Right lobe of liver (tissue), 4 donors: ENCODE measurements around the gene B4GALT2.

Experiments
- CTCF ChIP-seq, 4 donors: fragments of 200-600 bp in 3 of 4; fragments of 450-650 bp in 1 of 4; IDR thresholded peaks; one replicate each; pipeline versions ENCODE4 v1.5.1 to v1.8.0; 2016 to 2022; ENCODE audit warnings: antibody characterized with exemption in 4 of 4, mild to moderate bottlenecking in 2 of 4
- POLR2A ChIP-seq: fragments of 450-650 bp; IDR thresholded peaks from one replicate; pipeline ENCODE4 v1.6.1; 2017; ENCODE audit warnings: antibody characterized with exemption, mild to moderate bottlenecking
- donor health status: DM: no; HTN: no; CAD: no.
- donor health status: DM: no; HTN: no; CAD: no.
- donor health status: DM: no; HTN: yes; CAD: no.

GRCh38 chr1:44032170-44032790, 53.3 kb downstream of the B4GALT2 start:
- TF ChIP-seq POLR2A, result no peak
- TF ChIP-seq CTCF (IDR thresholded peaks at IDR 0.05), result no peak
